HEK293 (cell line): ENCODE measurements around the gene SYS1.
"Not testable (repeated sequence)": the region's sequence is repeated elsewhere in the genome, so short reads cannot be mapped to it uniquely, and the experiment has no call there.

ENCODE experiments used
- CTCF ChIP-seq: fragments of 450-650 bp; formaldehyde crosslinking; IDR thresholded peaks from 2 replicates; pipeline ENCODE4 v1.5.1; 2016; ENCODE audit warnings: missing biosample characterization, missing genetic modification characterization
- REST ChIP-seq: fragments of 450-650 bp; formaldehyde crosslinking; IDR thresholded peaks from 2 replicates; pipeline ENCODE4 v1.5.1; 2016; ENCODE audit warnings: missing biosample characterization, missing genetic modification characterization
- ZBTB48 ChIP-seq: fragments of 450-650 bp; formaldehyde crosslinking; IDR thresholded peaks from 2 replicates; pipeline ENCODE4 v1.5.1; 2016; ENCODE audit warnings: missing biosample characterization, missing genetic modification characterization
- ZBTB7A ChIP-seq: fragments of 450-650 bp; formaldehyde crosslinking; IDR thresholded peaks from 2 replicates; pipeline ENCODE4 v1.5.1; 2016; ENCODE audit warnings: low read depth, missing biosample characterization, missing genetic modification characterization
- ZNF214 ChIP-seq: fragments of 450-650 bp; formaldehyde crosslinking; IDR thresholded peaks from 2 replicates; pipeline ENCODE4 v1.5.1; 2017; ENCODE audit warnings: missing biosample characterization, mild to moderate bottlenecking, missing genetic modification characterization, borderline replicate concordance
- ZNF223 ChIP-seq: fragments of 450-650 bp; formaldehyde crosslinking; IDR thresholded peaks from 2 replicates; pipeline ENCODE4 v1.5.1; 2016; ENCODE audit warnings: missing biosample characterization, missing genetic modification characterization
- ZNF274 ChIP-seq, 2 experiments: fragments of 200-500 bp in 1 of 2; fragments of 450-650 bp in 1 of 2; sonication (Bioruptor generic) in 1 of 2; formaldehyde crosslinking in 1 of 2; IDR thresholded peaks; 2 replicates each; pipeline versions ENCODE4 v1.5.1 to v1.6.1; 2014 to 2016; ENCODE audit warnings: borderline replicate concordance in 1 of 2, inconsistent platforms in 1 of 2, low read length in 1 of 2, missing biosample characterization in 1 of 2, missing genetic modification characterization in 1 of 2
- ZNF335 ChIP-seq: fragments of 450-650 bp; formaldehyde crosslinking; conservative IDR thresholded peaks from 2 replicates; pipeline ENCODE4 v1.5.1; 2016; ENCODE audit warnings: missing biosample characterization, missing genetic modification characterization
- ZNF549 ChIP-seq: fragments of 450-650 bp; IDR thresholded peaks from 2 replicates; pipeline ENCODE4 v1.5.1; 2018; ENCODE audit warnings: missing biosample characterization, missing genetic modification characterization, mild to moderate bottlenecking, inconsistent platforms, moderate library complexity

GRCh38 chr20:45350795-45351194 is 12.2 kb upstream of the SYS1 start:
- not testable (repeated sequence) for TF ChIP-seq REST (tag by site-specific recombination); ZNF549 (tag by site-specific recombination); ZNF223 (tag by site-specific recombination); ZNF335 (tag by site-specific recombination); ZNF274 (IDR thresholded peaks at IDR 0.05; ENCODE audit: low read length); ZNF274 (tag by site-specific recombination; IDR thresholded peaks at IDR 0.05; ENCODE audit: borderline replicate concordance); ZNF214 (tag by site-specific recombination); ZBTB48; ZBTB7A (tag by site-specific recombination); CTCF (tag by site-specific recombination)
